OCI-LY1 (cell line): Measurements from ENCODE around the gene MFSD6.

ENCODE experiments used
- H2AFZ ChIP-seq: fragments of 200-600 bp; sonication (generic), shearing (Covaris generic); 2 replicates; pipeline ENCODE4 v1.6.0; 2014; ENCODE audit warnings: antibody characterized with exemption, mild to moderate bottlenecking, low read length
- H3F3A ChIP-seq: fragments of 200-600 bp; sonication (generic), shearing (Covaris generic); 2 replicates; pipeline ENCODE4 v1.6.0; 2014; ENCODE audit warnings: mild to moderate bottlenecking, antibody characterized with exemption, low read length, moderate library complexity; ENCODE audit not compliant: insufficient read depth
- H3K27ac ChIP-seq: fragments of 200-600 bp; sonication (generic); 2 replicates; pipeline ENCODE4 v1.5.1; 2014; ENCODE audit warnings: low read length, mixed run types, mild to moderate bottlenecking, low read depth; ENCODE audit not compliant: poor library complexity, severe bottlenecking
- H3K27me3 ChIP-seq: fragments of 200-600 bp; sonication (generic); 2 replicates; pipeline ENCODE4 v1.6.0; 2014; ENCODE audit warnings: antibody characterized with exemption, mild to moderate bottlenecking, low read length, moderate library complexity; ENCODE audit not compliant: insufficient read depth
- H3K36me3 ChIP-seq: fragments of 200-600 bp; sonication (generic); 2 replicates; pipeline ENCODE4 v1.6.1; 2014; ENCODE audit warnings: mild to moderate bottlenecking, antibody characterized with exemption, low read length, moderate library complexity, mixed read lengths; ENCODE audit not compliant: insufficient read depth
- H3K4me1 ChIP-seq: fragments of 200-600 bp; sonication (generic); 2 replicates; pipeline ENCODE4 v1.5.1; 2014; ENCODE audit warnings: mild to moderate bottlenecking, low read length, moderate library complexity; ENCODE audit not compliant: insufficient read depth, severe bottlenecking
- H3K4me2 ChIP-seq: fragments of 200-600 bp; sonication (generic), shearing (Covaris generic); 2 replicates; pipeline ENCODE4 v1.6.1; 2014; ENCODE audit warnings: low read length
- H3K4me3 ChIP-seq: fragments of 200-600 bp; sonication (generic); 2 replicates; pipeline ENCODE4 v1.5.1; 2014; ENCODE audit warnings: low read length, low read depth, mild to moderate bottlenecking, mixed read lengths; ENCODE audit not compliant: poor library complexity, severe bottlenecking
- H3K79me2 ChIP-seq: fragments of 200-600 bp; shearing (Covaris generic); 2 replicates; pipeline ENCODE4 v1.6.1; 2016; ENCODE audit warnings: mixed run types, low read length, mixed read lengths; ENCODE audit not compliant: insufficient read depth
- H3K9ac ChIP-seq: fragments of 200-600 bp; sonication (generic), shearing (Covaris generic); 2 replicates; pipeline ENCODE4 v1.6.1; 2014; ENCODE audit warnings: mild to moderate bottlenecking, low read length, mixed read lengths
- H3K9me2 ChIP-seq: fragments of 200-600 bp; sonication (generic), shearing (Covaris generic); 2 replicates; pipeline ENCODE4 v1.6.1; 2014; ENCODE audit warnings: low read depth, mild to moderate bottlenecking, low read length, mixed read lengths
- H3K9me3 ChIP-seq: fragments of 200-600 bp; shearing (Covaris generic); 2 replicates; pipeline ENCODE4 v1.6.1; 2014; ENCODE audit warnings: low read length, mixed read lengths
- H4K20me1 ChIP-seq: fragments of 200-600 bp; sonication (generic), shearing (Covaris generic); 2 replicates; pipeline ENCODE4 v1.6.0; 2016; ENCODE audit warnings: mild to moderate bottlenecking, low read length; ENCODE audit not compliant: insufficient read depth
- CTCF ChIP-seq: fragments of 200-600 bp; sonication (generic), shearing (Covaris generic); IDR thresholded peaks from 2 replicates; pipeline ENCODE4 v1.5.1; 2017; ENCODE audit warnings: mild to moderate bottlenecking, antibody characterized with exemption, low read length, moderate library complexity, mixed read lengths
- EZH2 ChIP-seq: fragments of 200-600 bp; sonication (generic), shearing (Covaris generic); IDR thresholded peaks from 2 replicates; pipeline ENCODE4 v1.8.0; 2017; ENCODE audit warnings: borderline replicate concordance, mixed run types, mild to moderate bottlenecking, antibody characterized with exemption, low read length, moderate library complexity, mixed read lengths

The MFSD6 gene

DNA sequence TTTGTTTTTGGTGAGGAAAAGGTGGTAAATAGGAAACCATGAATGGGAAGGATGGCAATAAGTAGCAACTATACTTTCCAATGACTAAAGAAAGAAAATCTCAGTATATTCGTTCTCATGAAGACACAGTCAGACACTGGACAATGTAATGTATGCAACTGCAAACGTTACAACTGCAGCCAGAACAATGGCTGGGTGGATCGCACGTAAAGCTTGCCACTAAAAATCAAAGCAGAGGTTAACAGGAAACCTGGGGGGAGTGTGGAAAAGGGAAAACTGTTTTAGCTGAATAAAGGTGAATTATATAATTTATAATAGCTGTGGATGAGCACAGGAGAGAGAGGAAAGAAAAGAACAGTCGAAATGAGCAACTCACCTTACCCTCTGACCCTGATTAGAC, 93.1 kb downstream of the MFSD6 start:
- TF ChIP-seq CTCF (no peak), EZH2 (no peak)
- no peak overlapping the region for H2AFZ ChIP-seq

GRCh38 chr2:190501702-190502407, 93.7 kb downstream of the MFSD6 start:
- Histone ChIP-seq H3K9me2 (no peaks in the 10 kb centered on the region), H3K9ac (no peak overlapping the region), H2AFZ (no peak overlapping the region), H3K79me2 (no peaks in the 10 kb centered on the region), H3K27me3 (no peaks in the 10 kb centered on the region), H3K9me3 (no peaks in the 10 kb centered on the region), H3K27ac (no peak overlapping the region), H4K20me1 (no peaks in the 10 kb centered on the region), H3F3A (no peaks in the 10 kb centered on the region), H3K36me3 (peaks cover 20% of the 10 kb centered on the region; the same call in 1 of the 2 replicates), H3K4me1 (peaks cover 9% of the 10 kb centered on the region), H3K4me3 (no peak overlapping the region), H3K4me2 (no peak overlapping the region)
- TF ChIP-seq CTCF (no peak), EZH2 (no peak)

More for the DNA sequence above, 93.1 kb downstream of the MFSD6 start:
- no peaks in the 10 kb centered on the region for H3K9me2 ChIP-seq
- H3K79me2 ChIP-seq, result no peaks in the 10 kb centered on the region
- H3K4me2 ChIP-seq, result no peak overlapping the region
- no peaks in the 10 kb centered on the region for H3K27me3 ChIP-seq
- H3F3A ChIP-seq, result no peaks in the 10 kb centered on the region
- no peaks in the 10 kb centered on the region for H4K20me1 ChIP-seq
- no peak overlapping the region for H3K27ac ChIP-seq
- H3K4me3 ChIP-seq, result no peak overlapping the region
- peaks cover 20% of the 10 kb centered on the region; the same call in 1 of the 2 replicates for H3K36me3 ChIP-seq
- no peaks in the 10 kb centered on the region for H3K9me3 ChIP-seq
- H3K9ac ChIP-seq, result no peak overlapping the region
- peaks cover 5% of the 10 kb centered on the region for H3K4me1 ChIP-seq

DNA sequence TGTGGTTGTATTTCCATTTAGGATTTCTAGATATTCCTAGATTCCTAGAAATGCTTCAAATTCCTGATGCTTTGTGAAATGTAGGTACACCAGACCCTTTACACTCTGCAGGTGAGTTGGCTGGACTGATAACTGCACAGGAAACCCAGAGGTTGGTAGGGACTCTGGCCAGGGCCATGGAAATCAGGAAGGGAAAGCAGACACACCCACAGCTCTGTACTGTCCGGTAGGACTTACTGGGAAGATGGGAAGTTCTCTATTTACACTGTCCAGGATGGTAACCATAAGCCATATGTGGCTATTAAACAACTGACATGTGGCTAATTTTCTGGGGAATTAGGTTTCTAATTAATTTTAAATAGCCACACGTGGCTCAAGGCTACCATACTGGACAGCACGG, 94.9 kb downstream of the MFSD6 start:
- Histone ChIP-seq H2AFZ (no peak overlapping the region), H3K9me2 (no peaks in the 10 kb centered on the region), H4K20me1 (no peaks in the 10 kb centered on the region), H3K9me3 (no peaks in the 10 kb centered on the region), H3K4me3 (no peak overlapping the region), H3K79me2 (no peaks in the 10 kb centered on the region), H3K36me3 (peaks cover 16% of the 10 kb centered on the region; the same call in 1 of the 2 replicates), H3K9ac (no peak overlapping the region), H3K27ac (no peak overlapping the region), H3K4me2 (no peak overlapping the region), H3K27me3 (no peaks in the 10 kb centered on the region), H3F3A (no peaks in the 10 kb centered on the region), H3K4me1 (peaks cover 17% of the 10 kb centered on the region)
- TF ChIP-seq EZH2 (no peak), CTCF (no peak)
